Measurements from ENCODE around the gene YJU2. TPM values are rescaled to one million over a fixed set of nuclear protein-coding genes. Genes with fewer than 3 reads are reported as not detected.

Gene YJU2
- total RNA-seq, 1 donor from 2014 or later, result 15.4 TPM

- Mint-ChIP-seq H3K36me3 (ENCODE audit: low read depth, unreplicated experiment) (peaks cover 32% of the 10 kb centered on the region), H3K27ac (ENCODE audit: unreplicated experiment) (no peak overlapping the region), H3K4me3 (ENCODE audit: unreplicated experiment) (no peak overlapping the region), H3K4me1 (ENCODE audit: unreplicated experiment) (no peaks in the 10 kb centered on the region), H3K9me3 (ENCODE audit: unreplicated experiment) (no peaks in the 10 kb centered on the region), H3K27me3 (ENCODE audit: unreplicated experiment) (peaks cover 2% of the 10 kb centered on the region)
- DNase-seq (ENCODE audit: low spot score), result no peak
- TF ChIP-seq CTCF (IDR thresholded peaks at IDR 0.05; ENCODE audit: unreplicated experiment), result no peak
Observed at GRCh38 chr19:4258181-4258580, 11.3 kb downstream of the YJU2 start.

GRCh38 chr19:4260613-4261191 lies 13.8 kb downstream of the YJU2 start:
- no peak for DNase-seq (ENCODE audit: low spot score)
- no peak overlapping the region for H3K27ac Mint-ChIP-seq (ENCODE audit: unreplicated experiment)
- peaks cover 4% of the 10 kb centered on the region for H3K4me1 Mint-ChIP-seq (ENCODE audit: unreplicated experiment)
- TF ChIP-seq CTCF (IDR thresholded peaks at IDR 0.05; ENCODE audit: unreplicated experiment), result no peak
- no peaks in the 10 kb centered on the region for H3K9me3 Mint-ChIP-seq (ENCODE audit: unreplicated experiment)
- H3K36me3 Mint-ChIP-seq (ENCODE audit: low read depth, unreplicated experiment), result peaks cover 18% of the 10 kb centered on the region
- no peak overlapping the region for H3K4me3 Mint-ChIP-seq (ENCODE audit: unreplicated experiment)
- peaks cover 2% of the 10 kb centered on the region for H3K27me3 Mint-ChIP-seq (ENCODE audit: unreplicated experiment)

- peaks cover 4% of the 10 kb centered on the region for H3K4me1 Mint-ChIP-seq (ENCODE audit: unreplicated experiment)
- no peak for TF ChIP-seq CTCF (IDR thresholded peaks at IDR 0.05; ENCODE audit: unreplicated experiment)
- DNase-seq (ENCODE audit: low spot score), result no peak
- no peak overlapping the region for H3K27ac Mint-ChIP-seq (ENCODE audit: unreplicated experiment)
- H3K9me3 Mint-ChIP-seq (ENCODE audit: unreplicated experiment), result no peaks in the 10 kb centered on the region
- no peak overlapping the region for H3K4me3 Mint-ChIP-seq (ENCODE audit: unreplicated experiment)
- peaks cover 2% of the 10 kb centered on the region for H3K27me3 Mint-ChIP-seq (ENCODE audit: unreplicated experiment)
- peaks cover 15% of the 10 kb centered on the region for H3K36me3 Mint-ChIP-seq (ENCODE audit: low read depth, unreplicated experiment)
Observed at GRCh38 chr19:4264812-4265211, 17.9 kb downstream of the YJU2 start.

- H3K9me3 Mint-ChIP-seq (ENCODE audit: unreplicated experiment), result no peaks in the 10 kb centered on the region
- no peaks in the 10 kb centered on the region for H3K27me3 Mint-ChIP-seq (ENCODE audit: unreplicated experiment)
- no peak overlapping the region for H3K27ac Mint-ChIP-seq (ENCODE audit: unreplicated experiment)
- H3K36me3 Mint-ChIP-seq (ENCODE audit: low read depth, unreplicated experiment), result peaks cover 10% of the 10 kb centered on the region
- H3K4me3 Mint-ChIP-seq (ENCODE audit: unreplicated experiment), result peak overlapping the region; percentile 34
- no peak for DNase-seq (ENCODE audit: low spot score)
- TF ChIP-seq CTCF (IDR thresholded peaks at IDR 0.05; ENCODE audit: unreplicated experiment), result no peak
- peaks cover 4% of the 10 kb centered on the region for H3K4me1 Mint-ChIP-seq (ENCODE audit: unreplicated experiment)
Observed at GRCh38 chr19:4266253-4267000, 19.5 kb downstream of the YJU2 start.
